BLaER1 (cell line): ENCODE measurements around the gene RERG.

Source experiments
- H3K27ac ChIP-seq: shearing (Covaris generic); formaldehyde crosslinking; 2 replicates; pipeline ENCODE4 v1.8.1; 2022
- H3K27me3 ChIP-seq: shearing (Covaris generic); formaldehyde crosslinking; 2 replicates; pipeline ENCODE4 v1.8.1; 2022
- H3K36me3 ChIP-seq: shearing (Covaris generic); formaldehyde crosslinking; 2 replicates; pipeline ENCODE4 v1.8.1; 2022
- H3K4me1 ChIP-seq: shearing (Covaris generic); formaldehyde crosslinking; 2 replicates; pipeline ENCODE4 v1.8.1; 2022
- H3K4me2 ChIP-seq: shearing (Covaris generic); formaldehyde crosslinking; 2 replicates; pipeline ENCODE4 v1.8.1; 2022
- H3K4me3 ChIP-seq: shearing (Covaris generic); formaldehyde crosslinking; 2 replicates; pipeline ENCODE4 v1.8.1; 2022
- H3K9ac ChIP-seq: shearing (Covaris generic); formaldehyde crosslinking; 2 replicates; pipeline ENCODE4 v1.8.1; 2022
- H3K9me3 ChIP-seq: shearing (Covaris generic); formaldehyde crosslinking; 2 replicates; pipeline ENCODE4 v1.8.1; 2022
- H4K20me1 ChIP-seq: shearing (Covaris generic); formaldehyde crosslinking; 2 replicates; pipeline ENCODE4 v1.8.1; 2022
- Cebpa-rat ChIP-seq: shearing (Covaris generic); IDR thresholded peaks from 2 replicates; pipeline ENCODE4 v1.8.1; 2022

The RERG gene

GRCh38 chr12:15173142-15173541 is 48.1 kb downstream of the RERG start:
- Histone ChIP-seq H3K9me3 (peaks cover 4% of the 10 kb centered on the region; the same call in 1 of the 2 replicates), H3K9ac (no peak overlapping the region), H3K4me3 (no peak overlapping the region), H3K27ac (no peak overlapping the region), H3K4me1 (peaks cover 8% of the 10 kb centered on the region), H3K36me3 (no peaks in the 10 kb centered on the region), H3K4me2 (no peak overlapping the region), H4K20me1 (no peaks in the 10 kb centered on the region), H3K27me3 (no peaks in the 10 kb centered on the region)
- TF ChIP-seq Cebpa-rat: no peak

DNA sequence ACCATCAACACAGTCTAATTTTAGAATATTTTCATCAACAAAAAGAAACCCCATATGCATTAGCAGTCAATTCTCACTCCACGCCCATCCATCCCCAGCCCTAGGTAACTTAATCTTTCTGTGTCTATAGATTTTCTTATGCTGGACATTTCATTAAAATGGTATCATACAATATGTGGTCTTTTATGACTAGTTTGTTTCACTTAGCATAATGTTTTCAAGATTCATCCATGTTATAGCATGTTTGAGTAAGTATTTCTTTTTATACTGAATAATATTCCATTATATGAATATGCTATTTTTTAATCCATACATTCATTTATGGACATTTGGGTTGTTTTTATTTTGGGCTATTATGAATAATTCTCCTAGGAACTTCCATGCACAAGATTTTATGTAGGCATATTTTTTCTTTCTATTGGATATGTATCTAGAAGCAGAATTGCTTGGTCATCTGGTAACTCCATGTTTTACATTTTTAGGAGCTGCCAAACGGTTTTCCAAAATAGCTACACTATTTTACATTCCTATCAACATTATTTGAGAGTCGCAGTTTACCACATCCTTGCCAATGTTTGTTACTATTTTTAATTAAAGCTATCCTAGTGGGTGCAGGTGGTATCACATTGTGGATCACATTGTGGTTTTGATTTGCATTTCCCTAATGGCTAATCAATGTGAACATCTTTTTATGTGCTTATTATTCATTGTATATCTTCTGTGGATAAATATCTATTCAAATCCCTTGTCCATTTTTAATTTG is 49.0 kb downstream of the RERG start:
- Histone ChIP-seq H3K27ac (no peak overlapping the region), H4K20me1 (no peaks in the 10 kb centered on the region), H3K27me3 (no peaks in the 10 kb centered on the region), H3K9ac (no peak overlapping the region), H3K4me1 (peaks cover 8% of the 10 kb centered on the region), H3K4me3 (no peak overlapping the region), H3K4me2 (0 out of 2 replicates have a peak overlapping the region, but pooled peaks have one; percentile 10), H3K9me3 (peaks cover 4% of the 10 kb centered on the region; the same call in 1 of the 2 replicates), H3K36me3 (no peaks in the 10 kb centered on the region)
- TF ChIP-seq Cebpa-rat: no peak

DNA sequence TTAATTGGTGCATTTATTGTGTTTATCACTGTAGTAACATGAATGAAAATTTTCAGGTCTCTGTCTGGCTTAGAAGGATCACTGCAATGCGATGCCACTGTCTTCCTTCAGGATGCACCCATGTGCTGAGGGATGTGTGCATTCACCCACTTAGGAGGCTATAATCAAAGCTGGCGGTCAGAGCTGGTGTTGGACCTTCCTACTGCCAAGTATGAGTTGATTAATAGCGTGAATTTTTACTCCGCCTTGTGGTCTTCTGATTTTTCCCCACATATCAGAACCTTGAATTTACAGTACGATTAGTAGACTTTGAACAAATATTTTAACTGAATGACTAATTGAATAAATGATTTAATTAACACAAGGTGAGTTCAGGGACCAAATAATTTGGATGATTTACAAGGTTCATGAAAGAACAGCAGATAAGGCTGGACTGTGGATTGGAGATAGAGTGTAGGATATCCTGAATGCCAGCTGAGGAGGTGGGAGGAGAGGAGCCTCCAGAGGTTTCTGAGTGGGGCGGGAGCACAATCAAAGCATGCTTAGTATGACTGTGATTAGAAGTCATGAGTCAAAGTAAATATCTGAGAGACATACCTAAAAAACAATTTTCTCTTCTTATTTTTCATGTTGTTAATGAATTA is 50.1 kb downstream of the RERG start:
- Histone ChIP-seq H4K20me1 (no peaks in the 10 kb centered on the region), H3K4me1 (peaks cover 8% of the 10 kb centered on the region), H3K9me3 (peaks cover 4% of the 10 kb centered on the region; the same call in 1 of the 2 replicates), H3K27me3 (no peaks in the 10 kb centered on the region), H3K27ac (no peak overlapping the region), H3K4me3 (no peak overlapping the region), H3K9ac (no peak overlapping the region), H3K36me3 (no peaks in the 10 kb centered on the region), H3K4me2 (no peak overlapping the region)
- no peak for TF ChIP-seq Cebpa-rat

- no peaks in the 10 kb centered on the region for H3K27me3 ChIP-seq
- H3K4me2 ChIP-seq: no peak overlapping the region
- no peak overlapping the region for H3K4me3 ChIP-seq
- no peak overlapping the region for H3K27ac ChIP-seq
- H3K4me1 ChIP-seq: peaks cover 7% of the 10 kb centered on the region; the same call in 1 of the 2 replicates
- no peaks in the 10 kb centered on the region for H4K20me1 ChIP-seq
- peaks cover 3% of the 10 kb centered on the region; the same call in 1 of the 2 replicates for H3K9me3 ChIP-seq
- H3K36me3 ChIP-seq: no peaks in the 10 kb centered on the region
- H3K9ac ChIP-seq: no peak overlapping the region
- TF ChIP-seq Cebpa-rat: no peak
Observed at GRCh38 chr12:15168026-15168678, 53.1 kb downstream of the RERG start.

- no peak overlapping the region for H3K4me3 ChIP-seq
- no peaks in the 10 kb centered on the region for H3K27me3 ChIP-seq
- no peak for TF ChIP-seq Cebpa-rat
- peaks cover 7% of the 10 kb centered on the region; the same call in 1 of the 2 replicates for H3K4me1 ChIP-seq
- H3K9ac ChIP-seq: no peak overlapping the region
- H3K4me2 ChIP-seq: no peak overlapping the region
- H3K27ac ChIP-seq: no peak overlapping the region
- no peaks in the 10 kb centered on the region for H3K9me3 ChIP-seq
- no peaks in the 10 kb centered on the region for H3K36me3 ChIP-seq
- no peaks in the 10 kb centered on the region for H4K20me1 ChIP-seq
Observed at GRCh38 chr12:15165012-15165659, 56.1 kb downstream of the RERG start.

DNA sequence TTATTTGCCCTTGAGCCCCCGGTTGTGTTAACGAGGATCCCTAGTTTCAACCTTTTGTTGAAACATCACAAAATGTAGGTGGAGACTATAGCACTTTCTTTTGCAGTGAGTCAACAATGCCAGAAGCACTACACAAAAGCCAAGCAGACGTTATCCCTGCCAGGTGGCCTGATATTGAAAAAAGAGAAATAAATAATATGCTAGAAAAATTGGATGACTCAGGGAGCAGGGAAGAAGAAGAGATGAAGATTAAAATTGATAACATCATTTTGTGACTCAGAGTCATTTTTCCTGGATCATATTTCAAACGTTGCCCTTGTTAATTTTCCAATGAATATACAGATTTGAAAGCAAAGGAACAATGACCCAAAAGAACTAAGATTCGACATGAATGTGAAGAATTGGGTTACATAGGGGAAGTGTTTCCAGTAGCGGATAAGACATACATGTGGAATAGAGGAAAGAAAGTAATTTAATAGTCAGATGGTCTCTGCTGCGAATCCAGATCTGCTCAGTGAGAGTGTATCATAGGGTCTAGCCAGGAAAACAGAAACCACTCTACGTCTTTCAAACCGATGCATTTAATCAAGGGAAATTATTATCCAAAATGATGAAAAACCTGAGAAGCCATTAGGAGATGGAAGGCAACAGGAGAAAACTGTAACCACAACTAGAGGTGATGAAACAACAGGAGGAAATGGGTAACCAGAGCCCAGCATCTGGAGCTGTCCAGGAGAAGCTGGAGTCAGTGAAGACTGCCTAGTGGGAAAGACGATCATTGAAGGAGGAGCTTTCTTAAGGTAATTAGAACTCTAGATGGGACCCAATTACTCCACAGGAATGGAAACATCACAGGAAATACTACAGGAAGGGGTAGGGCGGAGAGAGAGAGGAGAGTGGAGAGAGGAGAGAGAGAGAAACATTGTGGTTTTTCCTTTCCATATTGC is 57.9 kb downstream of the RERG start:
- Histone ChIP-seq H3K27ac (no peak overlapping the region), H4K20me1 (no peaks in the 10 kb centered on the region), H3K4me3 (no peak overlapping the region), H3K4me1 (peaks cover 7% of the 10 kb centered on the region; the same call in 1 of the 2 replicates), H3K4me2 (peak overlapping the region; percentile 23; the same call in 1 of the 2 replicates), H3K9ac (no peak overlapping the region), H3K9me3 (no peaks in the 10 kb centered on the region), H3K36me3 (no peaks in the 10 kb centered on the region), H3K27me3 (no peaks in the 10 kb centered on the region)
- no peak for TF ChIP-seq Cebpa-rat

GRCh38 chr12:15158083-15158482 is 63.1 kb downstream of the RERG start:
- Histone ChIP-seq H3K27ac (no peak overlapping the region), H3K9me3 (no peaks in the 10 kb centered on the region), H3K27me3 (no peaks in the 10 kb centered on the region), H3K4me2 (no peak overlapping the region), H3K4me1 (no peaks in the 10 kb centered on the region), H3K4me3 (no peak overlapping the region), H4K20me1 (no peaks in the 10 kb centered on the region), H3K36me3 (no peaks in the 10 kb centered on the region), H3K9ac (no peak overlapping the region)
- TF ChIP-seq Cebpa-rat: no peak

- no peaks in the 10 kb centered on the region for H4K20me1 ChIP-seq
- H3K27me3 ChIP-seq: no peaks in the 10 kb centered on the region
- no peaks in the 10 kb centered on the region for H3K9me3 ChIP-seq
- H3K4me2 ChIP-seq: no peak overlapping the region
- no peak overlapping the region for H3K4me3 ChIP-seq
- no peak overlapping the region for H3K9ac ChIP-seq
- H3K36me3 ChIP-seq: no peaks in the 10 kb centered on the region
- no peaks in the 10 kb centered on the region for H3K4me1 ChIP-seq
- TF ChIP-seq Cebpa-rat: no peak
- no peak overlapping the region for H3K27ac ChIP-seq
Observed at GRCh38 chr12:15157269-15157671, 63.9 kb downstream of the RERG start.

- Histone ChIP-seq H3K4me1 (no peaks in the 10 kb centered on the region), H3K9ac (no peak overlapping the region), H3K4me2 (no peak overlapping the region), H4K20me1 (no peaks in the 10 kb centered on the region), H3K9me3 (no peaks in the 10 kb centered on the region), H3K4me3 (no peak overlapping the region), H3K27ac (no peak overlapping the region), H3K36me3 (no peaks in the 10 kb centered on the region), H3K27me3 (no peaks in the 10 kb centered on the region)
- no peak for TF ChIP-seq Cebpa-rat
Observed at GRCh38 chr12:15155271-15155670, 65.9 kb downstream of the RERG start.
